RWPE1 (cell line): Measurements from ENCODE around the gene ZNF782.

Experiments
- CTCF ChIA-PET: fragments of 350-600 bp; sonication (Branson Sonifier 250); formaldehyde crosslinking; extraction: SDS; loops from one replicate; lab custom pipeline; 2021; lab: Yijun Ruan, JAX
- POLR2A ChIA-PET: fragments of 400-600 bp; formaldehyde crosslinking; extraction: SDS; loops from one replicate; lab custom pipeline; 2020; ENCODE audit warnings: antibody characterized with exemption; ENCODE audit not compliant: low non-redundant PET; lab: Yijun Ruan, JAX
- DNase-seq: peaks from one replicate; pipeline ENCODE4 v3.0.0; 2012; ENCODE audit warnings: low spot score
- H3K27ac ChIP-seq: fragments of 450-650 bp; 2 replicates; pipeline ENCODE4 v1.5.1; 2017
- TF ChIP-seq, protein P1 (sequence below): fragments of 450-650 bp; conservative IDR thresholded peaks from 2 replicates; pipeline ENCODE4 v1.5.1; 2017; ENCODE audit warnings: low read depth, mild to moderate bottlenecking

The ZNF782 gene

DNA sequence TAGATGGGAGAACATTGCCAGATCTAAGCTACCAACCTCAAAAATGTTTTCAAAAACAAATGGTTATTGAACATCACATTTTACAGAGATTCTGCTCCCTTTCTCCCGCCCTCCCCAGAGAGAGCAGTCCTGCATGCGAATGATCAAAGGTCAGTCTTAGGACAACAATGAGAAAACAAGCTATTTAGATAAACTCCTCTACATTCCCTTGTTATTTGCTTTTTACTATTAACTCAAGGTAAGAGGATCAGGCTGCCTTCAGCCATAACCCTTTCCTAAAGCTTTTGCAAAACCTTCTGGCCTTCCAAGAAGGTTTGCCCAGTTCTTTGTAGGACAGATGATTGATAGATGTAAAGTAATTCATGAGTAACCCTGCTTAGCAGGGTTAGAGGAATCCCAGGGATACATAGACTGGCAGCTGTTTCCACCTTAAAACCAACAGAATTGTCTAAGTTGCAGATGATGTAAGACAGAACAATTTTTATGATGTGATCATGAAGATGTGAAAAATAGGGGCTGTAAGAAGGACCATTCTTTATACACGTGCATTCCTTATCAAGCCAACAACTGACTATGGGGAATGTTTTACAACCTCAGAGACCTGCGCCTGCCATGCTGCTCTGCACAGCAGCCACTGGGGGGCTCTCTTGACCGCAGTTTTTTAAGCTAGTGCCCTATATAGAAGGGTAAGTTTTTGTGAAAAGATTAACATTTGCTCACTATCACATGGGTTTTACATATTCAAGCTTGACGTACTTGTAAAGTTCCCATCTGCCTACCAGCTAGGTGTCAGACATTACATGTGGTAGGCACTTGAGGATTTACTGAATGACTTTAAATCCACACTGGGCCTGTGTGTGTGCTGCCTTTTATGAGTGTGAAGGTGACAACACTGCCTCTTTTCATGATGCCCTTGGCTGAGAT lies 2.3 kb upstream of the ZNF782 start:
- POLR2A ChIA-PET = no interaction called here
- CTCF ChIA-PET = interaction anchor here (0.5 to 2.7 kb wide), 35 partner anchors 10 to 758 kb away, joined by 3 to 17 read pairs (median 4); partner anchors contain the start of gene CTSV
- peak; percentile 64 for DNase-seq
- TF ChIP-seq, protein P1, sequence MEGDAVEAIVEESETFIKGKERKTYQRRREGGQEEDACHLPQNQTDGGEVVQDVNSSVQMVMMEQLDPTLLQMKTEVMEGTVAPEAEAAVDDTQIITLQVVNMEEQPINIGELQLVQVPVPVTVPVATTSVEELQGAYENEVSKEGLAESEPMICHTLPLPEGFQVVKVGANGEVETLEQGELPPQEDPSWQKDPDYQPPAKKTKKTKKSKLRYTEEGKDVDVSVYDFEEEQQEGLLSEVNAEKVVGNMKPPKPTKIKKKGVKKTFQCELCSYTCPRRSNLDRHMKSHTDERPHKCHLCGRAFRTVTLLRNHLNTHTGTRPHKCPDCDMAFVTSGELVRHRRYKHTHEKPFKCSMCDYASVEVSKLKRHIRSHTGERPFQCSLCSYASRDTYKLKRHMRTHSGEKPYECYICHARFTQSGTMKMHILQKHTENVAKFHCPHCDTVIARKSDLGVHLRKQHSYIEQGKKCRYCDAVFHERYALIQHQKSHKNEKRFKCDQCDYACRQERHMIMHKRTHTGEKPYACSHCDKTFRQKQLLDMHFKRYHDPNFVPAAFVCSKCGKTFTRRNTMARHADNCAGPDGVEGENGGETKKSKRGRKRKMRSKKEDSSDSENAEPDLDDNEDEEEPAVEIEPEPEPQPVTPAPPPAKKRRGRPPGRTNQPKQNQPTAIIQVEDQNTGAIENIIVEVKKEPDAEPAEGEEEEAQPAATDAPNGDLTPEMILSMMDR = peak; percentile 99
- H3K27ac ChIP-seq = no peak overlapping the region

DNA sequence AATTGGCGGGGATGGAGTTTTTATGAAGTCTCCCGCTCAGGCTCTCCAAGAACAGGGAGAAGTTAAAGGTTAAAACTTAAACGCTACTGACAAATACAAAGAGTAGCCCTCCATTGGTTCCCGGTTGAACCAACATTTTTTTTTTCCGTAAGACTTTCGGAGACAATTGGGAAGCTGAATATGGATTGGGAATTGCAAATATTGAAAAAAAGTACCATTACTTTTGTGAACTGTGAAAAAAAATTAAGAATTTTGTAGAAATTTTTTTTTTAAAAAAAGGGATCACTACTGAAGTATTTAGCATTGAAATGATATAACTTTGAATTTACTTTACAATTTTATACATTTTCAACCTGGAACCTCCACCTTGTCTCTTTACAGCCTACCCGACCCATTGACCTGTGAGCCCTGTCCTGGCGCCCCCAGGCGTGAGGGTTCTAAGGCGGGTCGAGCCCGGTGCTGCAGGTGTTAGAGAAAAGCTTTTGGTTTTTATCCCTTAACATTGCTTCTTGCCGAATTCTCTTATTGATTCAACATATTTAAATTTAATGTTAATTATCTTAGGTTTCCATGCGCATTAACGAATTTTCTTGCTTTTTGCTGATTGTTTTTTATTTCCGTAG lies 448 bp upstream of the ZNF782 start:
- TF ChIP-seq, protein P1 = no peak
- DNase-seq = no peak
- H3K27ac ChIP-seq = peak overlapping the region; percentile 78

DNA sequence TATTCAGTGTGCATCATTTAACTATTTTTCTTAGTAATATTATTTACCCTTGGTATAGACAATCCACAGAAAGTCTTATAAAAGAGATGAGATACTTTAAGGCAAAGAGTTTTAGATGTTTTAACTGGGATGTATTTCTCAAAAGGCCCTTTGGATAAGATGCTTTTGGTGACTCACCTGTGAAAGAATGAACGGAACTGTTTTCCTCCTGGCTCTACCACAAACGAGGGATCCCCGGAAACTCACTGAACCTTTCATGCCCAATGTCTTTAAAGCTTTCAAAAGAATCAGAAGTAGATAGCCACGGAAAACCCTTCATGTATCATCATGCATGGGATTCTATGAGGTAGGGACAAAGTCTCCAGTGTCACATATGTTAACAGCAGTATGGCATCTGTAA lies 1.6 kb downstream of the ZNF782 start:
- no peak for DNase-seq
- ChIA-PET CTCF (interaction anchor here (0.8 kb wide), 1 partner anchor 14 kb away, joined by 3 read pairs; no protein-coding TSS in a partner anchor), POLR2A (no interaction called here)
- TF ChIP-seq, protein P1 = no peak
- H3K27ac ChIP-seq = no peak overlapping the region

More for the DNA sequence above, 448 bp upstream of the ZNF782 start:
- ChIA-PET CTCF (interaction anchor here (0.6 to 0.9 kb wide), 3 partner anchors 11 to 28 kb away, joined by 3 read pairs; no protein-coding TSS in a partner anchor), POLR2A (interaction anchor here (0.6 to 0.7 kb wide), 4 partner anchors 201 to 779 kb away, joined by 3 to 4 read pairs (median 4); partner anchors contain the start of genes NCBP1 and TSTD2)

DNA sequence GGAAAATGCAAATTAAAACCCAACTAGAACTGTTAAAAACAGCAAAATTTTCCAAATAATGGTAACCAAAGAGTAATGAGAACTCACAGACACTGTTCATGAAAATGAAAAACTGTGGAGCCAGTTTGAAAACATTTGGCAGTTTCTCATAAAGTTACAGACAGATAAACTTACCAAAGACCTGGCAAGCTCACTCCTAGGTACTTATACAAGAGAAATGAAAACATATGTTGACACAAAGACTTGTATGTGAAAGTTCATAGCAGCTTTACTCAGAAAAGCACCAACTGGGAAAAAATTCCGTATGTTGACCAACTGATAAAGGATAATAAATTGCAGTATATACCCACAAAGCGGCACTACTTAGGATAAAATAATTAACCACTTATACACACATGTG lies 10.3 kb downstream of the ZNF782 start:
- POLR2A ChIA-PET = no interaction called here
- DNase-seq = no peak
- CTCF ChIA-PET = interaction anchor here (0.6 kb wide), 1 partner anchor 10 kb away, joined by 3 read pairs; the partner anchor contains the start of gene ZNF782
- TF ChIP-seq, protein P1 = no peak
- no peak overlapping the region for H3K27ac ChIP-seq

DNA sequence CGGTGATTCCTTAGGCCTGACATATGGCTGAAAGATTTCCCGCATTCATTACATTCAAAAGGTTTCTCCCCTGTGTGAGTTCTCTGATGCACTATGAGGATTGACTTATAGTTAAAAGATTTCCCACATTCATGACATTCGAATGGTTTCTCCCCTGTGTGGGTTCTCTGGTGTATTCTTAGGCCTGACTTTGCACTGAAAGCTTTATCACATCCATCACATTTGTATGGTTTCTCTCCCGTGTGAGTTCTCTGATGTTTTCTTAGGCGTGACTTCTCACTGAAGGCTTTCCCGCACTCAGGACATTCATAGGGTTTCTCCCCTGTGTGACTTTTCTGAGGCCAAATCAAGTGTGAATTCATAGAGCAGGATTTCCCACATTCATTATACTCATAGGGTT lies 35.8 kb downstream of the ZNF782 start:
- DNase-seq = no peak
- TF ChIP-seq, protein P1 = no peak
- H3K27ac ChIP-seq = no peak overlapping the region
- ChIA-PET CTCF (interaction anchor here (0.5 kb wide), 1 partner anchor 10 kb away, joined by 5 read pairs; no protein-coding TSS in a partner anchor), POLR2A (no interaction called here)

DNA sequence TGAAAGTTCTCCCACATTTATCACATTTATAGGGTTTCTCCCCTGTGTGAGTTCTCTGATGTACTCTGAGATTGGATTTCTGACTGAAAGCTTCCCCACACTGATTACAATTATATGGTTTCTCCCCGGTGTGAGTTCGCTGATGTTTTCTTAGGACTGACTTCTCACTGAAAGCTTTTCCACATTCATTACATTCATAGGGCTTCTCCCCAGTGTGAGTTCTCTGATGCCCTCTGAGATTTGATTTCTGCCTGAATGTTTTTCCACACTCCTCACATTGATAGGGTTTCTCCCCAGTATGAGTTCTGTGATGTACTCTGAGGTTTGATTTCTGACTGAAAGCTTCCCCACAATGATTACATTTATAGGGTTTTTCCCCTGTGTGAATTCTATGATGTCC lies 36.3 kb downstream of the ZNF782 start:
- H3K27ac ChIP-seq = no peak overlapping the region
- no peak for DNase-seq
- CTCF ChIA-PET = interaction anchor here (0.5 to 0.6 kb wide), 2 partner anchors 19 to 97 kb away, joined by 3 to 5 read pairs; no protein-coding TSS in a partner anchor
- POLR2A ChIA-PET = no interaction called here
- TF ChIP-seq, protein P1 = no peak
